Stomach (tissue), 9 donors: ENCODE data around the gene WASF2. TPM values are rescaled to one million over a fixed set of nuclear protein-coding genes. Genes with fewer than 3 reads are reported as not detected.
A peak's percentile ranks its signal among the peaks of the same experiment; 100 is the strongest.

Source experiments
- DNase-seq, 2 donors: peaks; one replicate each; pipeline versions ENCODE4 v3.0.0 to v3.0.0-alpha.2; 2013 to 2019
- H3K27ac ChIP-seq, 5 donors: fragments of 200-600 bp in 4 of 5; sonication (generic) in 4 of 5; one replicate each; pipeline ENCODE4 v1.5.1; 2013 to 2019; ENCODE audit warnings: mild to moderate bottlenecking in 1 of 5, moderate library complexity in 1 of 5
- H3K27me3 ChIP-seq, 3 donors: fragments of 200-600 bp; sonication (generic); one replicate each; pipeline ENCODE4 v1.5.1; 2017 to 2019; ENCODE audit warnings: mixed run types in 1 of 3
- H3K36me3 ChIP-seq, 4 donors: fragments of 200-600 bp; sonication (generic); 1 replicate in 3 of 4; 2 replicates in 1 of 4; pipeline ENCODE4 v1.5.1; 2016 to 2019
- H3K4me1 ChIP-seq, 4 donors: fragments of 200-600 bp; sonication (generic); one replicate each; pipeline ENCODE4 v1.5.1; 2016 to 2019
- H3K4me3 ChIP-seq, 4 donors: fragments of 200-600 bp; sonication (generic) in 3 of 4; one replicate each; pipeline ENCODE4 v1.5.1; 2016 to 2019; ENCODE audit warnings: mild to moderate bottlenecking in 1 of 4
- H3K9me3 ChIP-seq, 4 donors: fragments of 200-600 bp; sonication (generic); one replicate each; pipeline ENCODE4 v1.5.1; 2016 to 2019
- EP300 ChIP-seq: sonication (generic); formaldehyde crosslinking; IDR thresholded peaks from one replicate; pipeline ENCODE4 v1.6.1; 2017; ENCODE audit warnings: antibody characterized with exemption
- POLR2A ChIP-seq, 4 donors: fragments of 450-650 bp; IDR thresholded peaks; one replicate each; pipeline ENCODE4 v1.6.1; 2016; ENCODE audit warnings: antibody characterized with exemption in 4 of 4, control low read depth in 2 of 4, mild to moderate bottlenecking in 1 of 4, moderate library complexity in 1 of 4
- POLR2AphosphoS5 ChIP-seq, 3 donors: sonication (generic); formaldehyde crosslinking; IDR thresholded peaks; one replicate each; pipeline ENCODE4 v1.6.1; 2016; ENCODE audit warnings: antibody characterized with exemption in 3 of 3
- WGBS, 5 donors: extraction: QIAGEN DNeasy Blood & Tissue Kit in 3 of 5; methylation state at CpG; one replicate each; pipeline versions ENCODE4 v1.1.5 to v1.1.7; 2013 to 2018; 5-methylcytosine and 5-hydroxymethylcytosine counted together
- intact Hi-C: fragments of 100-400 bp; cut with DNase I; formaldehyde crosslinking; loops from one replicate; pipeline ENCODE4 v1.15.1; 2023; ENCODE audit warnings: low total_unique reads
- polyA plus RNA-seq, 3 donors: library from polyadenylated mRNA; stranded (reverse); fragments of 200-250 nt; gene quantifications; one replicate each; pipeline ENCODE4 v1.2.3, GENCODE V29; 2013
- total RNA-seq, 5 donors: library from RNA; depleted of rRNA; stranded (reverse); fragments of >200 nt; gene quantifications; one replicate each; pipeline versions ENCODE4 v1.1.0 to v1.2.3, GENCODE V29; 2014 to 2016
- TF ChIP-seq, protein P1 (sequence below), 7 experiments: fragments of 450-650 bp in 4 of 7; fragments of 200-600 bp in 3 of 7; sonication (generic) in 3 of 7; IDR thresholded peaks; one replicate each; pipeline ENCODE4 v1.5.1; 2016 to 2019; ENCODE audit warnings: antibody characterized with exemption in 7 of 7, control low read depth in 2 of 7, mild to moderate bottlenecking in 1 of 7
- donor health status: healthy with polysubstance abuse.
- donor health status: Bipolar disorder and iron deficiency.
- donor health status: healthy.

The WASF2 gene
- total and polyA plus RNA-seq, 8 donors = 24.7 to 82.1 (median 54.7) TPM

DNA sequence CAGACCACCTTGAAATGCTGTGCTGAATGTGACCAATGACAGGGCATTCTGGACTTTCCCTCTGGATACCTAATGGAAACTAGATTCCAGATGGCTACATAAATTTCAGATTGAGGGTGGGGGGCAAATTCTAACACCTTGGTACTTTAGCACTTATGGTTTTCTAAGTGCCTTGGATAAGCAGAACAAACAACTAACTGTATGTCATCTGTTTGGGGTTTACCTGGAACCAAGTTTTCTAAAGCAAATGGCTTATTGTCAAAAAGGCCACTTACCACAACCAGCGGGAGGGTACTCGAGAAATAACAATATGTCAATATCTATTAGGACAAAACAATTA lies 58.4 kb downstream of the WASF2 start:
- Histone ChIP-seq H3K27ac (peak overlapping the region in 4 of 5 donors; percentile 76 to 83 (median 81)), H3K4me3 (no peak overlapping the region), H3K36me3 (peaks cover 5 to 19% (median 18%) of the 10 kb centered on the region in 4 donors), H3K9me3 (no peaks in the 10 kb centered on the region), H3K4me1 (peaks cover 67 to 98% (median 87%) of the 10 kb centered on the region in 4 donors), H3K27me3 (no peaks in the 10 kb centered on the region)
- DNase-seq = no peak
- intact Hi-C loops = no loop called here
- no peak for TF ChIP-seq POLR2AphosphoS5 (IDR thresholded peaks at IDR 0.05)
- TF ChIP-seq EP300 = no peak
- TF ChIP-seq POLR2A (IDR thresholded peaks at IDR 0.05) = no peak
- TF ChIP-seq, protein P1, sequence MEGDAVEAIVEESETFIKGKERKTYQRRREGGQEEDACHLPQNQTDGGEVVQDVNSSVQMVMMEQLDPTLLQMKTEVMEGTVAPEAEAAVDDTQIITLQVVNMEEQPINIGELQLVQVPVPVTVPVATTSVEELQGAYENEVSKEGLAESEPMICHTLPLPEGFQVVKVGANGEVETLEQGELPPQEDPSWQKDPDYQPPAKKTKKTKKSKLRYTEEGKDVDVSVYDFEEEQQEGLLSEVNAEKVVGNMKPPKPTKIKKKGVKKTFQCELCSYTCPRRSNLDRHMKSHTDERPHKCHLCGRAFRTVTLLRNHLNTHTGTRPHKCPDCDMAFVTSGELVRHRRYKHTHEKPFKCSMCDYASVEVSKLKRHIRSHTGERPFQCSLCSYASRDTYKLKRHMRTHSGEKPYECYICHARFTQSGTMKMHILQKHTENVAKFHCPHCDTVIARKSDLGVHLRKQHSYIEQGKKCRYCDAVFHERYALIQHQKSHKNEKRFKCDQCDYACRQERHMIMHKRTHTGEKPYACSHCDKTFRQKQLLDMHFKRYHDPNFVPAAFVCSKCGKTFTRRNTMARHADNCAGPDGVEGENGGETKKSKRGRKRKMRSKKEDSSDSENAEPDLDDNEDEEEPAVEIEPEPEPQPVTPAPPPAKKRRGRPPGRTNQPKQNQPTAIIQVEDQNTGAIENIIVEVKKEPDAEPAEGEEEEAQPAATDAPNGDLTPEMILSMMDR (IDR thresholded peaks at IDR 0.05) = no peak
- 62 to 77% (median 72%) methylated on average over 2 of the region's 2 CpGs for WGBS, 5 donors

- Histone ChIP-seq H3K36me3 (peaks cover 5 to 24% (median 23%) of the 10 kb centered on the region in 4 donors), H3K4me3 (no peak overlapping the region), H3K27me3 (no peaks in the 10 kb centered on the region), H3K4me1 (peaks cover 62 to 98% (median 85%) of the 10 kb centered on the region in 4 donors), H3K9me3 (no peaks in the 10 kb centered on the region), H3K27ac (peak overlapping the region in 4 of 5 donors; percentile 76 to 83 (median 81))
- peak in 2 of 3 donors; percentile 23 to 31 for TF ChIP-seq POLR2AphosphoS5 (IDR thresholded peaks at IDR 0.05)
- TF ChIP-seq, protein P1 (IDR thresholded peaks at IDR 0.05) = no peak
- 21 to 68% (median 43%) methylated on average over 1 of the region's 1 CpG for WGBS, 5 donors
- intact Hi-C loops = no loop called here
- DNase-seq = peak in 1 of 2 donors; percentile 66
These were observed 58.9 kb downstream of the WASF2 start for GRCh38 chr1:27430903-27431600.

GRCh38 chr1:27429029-27429425 lies 60.9 kb downstream of the WASF2 start:
- Histone ChIP-seq H3K27me3 (no peaks in the 10 kb centered on the region), H3K27ac (peak overlapping the region in 4 of 5 donors; percentile 76 to 83 (median 81)), H3K4me1 (peaks cover 46 to 98% (median 78%) of the 10 kb centered on the region in 4 donors), H3K4me3 (peak overlapping the region in 2 of 4 donors; percentile 5 to 13), H3K36me3 (peaks cover 12 to 43% (median 38%) of the 10 kb centered on the region in 4 donors), H3K9me3 (no peaks in the 10 kb centered on the region)
- no peak for DNase-seq
- WGBS, 5 donors = 30 to 50% (median 31%) methylated on average over 2 of the region's 2 CpGs
- intact Hi-C loops = no loop called here
- TF ChIP-seq POLR2A (IDR thresholded peaks at IDR 0.05) = no peak
- TF ChIP-seq EP300 = no peak
- TF ChIP-seq POLR2AphosphoS5 (IDR thresholded peaks at IDR 0.05) = no peak
- TF ChIP-seq, protein P1 (IDR thresholded peaks at IDR 0.05) = no peak

- Histone ChIP-seq H3K27ac (peak overlapping the region; percentile 26 to 83 (median 80)), H3K36me3 (peaks cover 15 to 44% (median 40%) of the 10 kb centered on the region in 4 donors), H3K9me3 (no peaks in the 10 kb centered on the region), H3K27me3 (no peaks in the 10 kb centered on the region), H3K4me3 (peak overlapping the region; percentile 5 to 33 (median 16)), H3K4me1 (peaks cover 40 to 98% (median 78%) of the 10 kb centered on the region in 4 donors)
- peak in 1 of 2 donors; percentile 60 for DNase-seq
- TF ChIP-seq POLR2A (IDR thresholded peaks at IDR 0.05) (no peak), POLR2AphosphoS5 (IDR thresholded peaks at IDR 0.05) (no peak), EP300 (no peak)
- TF ChIP-seq, protein P1 (IDR thresholded peaks at IDR 0.05) = no peak
- WGBS, 5 donors = 23 to 47% (median 42%) methylated on average over 17 of the region's 17 CpGs
- intact Hi-C loops = no loop called here
These were observed 61.5 kb downstream of the WASF2 start for GRCh38 chr1:27428316-27429028.
